Measurements from ENCODE around the gene OSBPL7. TPM values are rescaled to one million over a fixed set of nuclear protein-coding genes. Genes with fewer than 3 reads are reported as not detected.

The OSBPL7 gene
- total RNA-seq, 1 experiment from 2014 or later = 9.1 TPM

- DNase-seq (ENCODE audit: low spot score) = no peak
- H3K27ac ChIP-seq (ENCODE audit: low read depth, low read length, poor library complexity, severe bottlenecking) = no peak overlapping the region
- no peak for TF ChIP-seq EZH2 (IDR thresholded peaks at IDR 0.05; ENCODE audit: borderline replicate concordance, low read depth, low read length, poor library complexity, severe bottlenecking)
- no peak for TF ChIP-seq CTCF (conservative IDR thresholded peaks at IDR 0.05; ENCODE audit: low read depth, low read length)
- no peaks in the 10 kb centered on the region for H3K36me3 ChIP-seq (ENCODE audit: insufficient read depth, low read length, poor library complexity, severe bottlenecking)
- no TSS peak for BruUV-seq (replicated peaks)
- no peaks in the 10 kb centered on the region for H3K27me3 ChIP-seq (replicated peaks; ENCODE audit: insufficient read depth, low read depth, low read length, poor library complexity)
- no peaks in the 10 kb centered on the region for H3K4me1 ChIP-seq (ENCODE audit: insufficient read depth, low read length, poor library complexity, severe bottlenecking)
- POLR2A ChIA-PET (ENCODE audit: low non-redundant PET) = no interaction called here
- H3K9me3 ChIP-seq (ENCODE audit: low read depth, low read length, poor library complexity, severe bottlenecking) = no peaks in the 10 kb centered on the region
- no peak overlapping the region for H3K4me3 ChIP-seq (ENCODE audit: low read depth, low read length, poor library complexity, severe bottlenecking)
- CTCF ChIA-PET = no interaction called here
- intact Hi-C loops (cut with micrococcal nuclease; ENCODE audit: unreplicated experiment) = no loop called here
These were observed 8.0 kb downstream of the OSBPL7 start for GRCh38 chr17:47813512-47814031.

- H3K9me3 ChIP-seq (ENCODE audit: low read depth, low read length, poor library complexity, severe bottlenecking) = no peaks in the 10 kb centered on the region
- ChIA-PET CTCF (no interaction called here), POLR2A (ENCODE audit: low non-redundant PET) (no interaction called here)
- H3K4me1 ChIP-seq (ENCODE audit: insufficient read depth, low read length, poor library complexity, severe bottlenecking) = no peaks in the 10 kb centered on the region
- BruUV-seq (replicated peaks) = no TSS peak
- no peak overlapping the region for H3K4me3 ChIP-seq (ENCODE audit: low read depth, low read length, poor library complexity, severe bottlenecking)
- DNase-seq (ENCODE audit: low spot score) = no peak
- intact Hi-C loops (cut with micrococcal nuclease; ENCODE audit: unreplicated experiment) = no loop called here
- TF ChIP-seq CTCF (conservative IDR thresholded peaks at IDR 0.05; ENCODE audit: low read depth, low read length) (no peak), EZH2 (IDR thresholded peaks at IDR 0.05; ENCODE audit: borderline replicate concordance, low read depth, low read length, poor library complexity, severe bottlenecking) (no peak)
- no peak overlapping the region for H3K27ac ChIP-seq (ENCODE audit: low read depth, low read length, poor library complexity, severe bottlenecking)
- no peaks in the 10 kb centered on the region for H3K36me3 ChIP-seq (ENCODE audit: insufficient read depth, low read length, poor library complexity, severe bottlenecking)
- no peaks in the 10 kb centered on the region for H3K27me3 ChIP-seq (replicated peaks; ENCODE audit: insufficient read depth, low read depth, low read length, poor library complexity)
These were observed 8.5 kb downstream of the OSBPL7 start for GRCh38 chr17:47813077-47813476.

GRCh38 chr17:47812146-47812920, 9.3 kb downstream of the OSBPL7 start:
- BruUV-seq (replicated peaks) = no TSS peak
- TF ChIP-seq EZH2 (IDR thresholded peaks at IDR 0.05; ENCODE audit: borderline replicate concordance, low read depth, low read length, poor library complexity, severe bottlenecking) (no peak), CTCF (conservative IDR thresholded peaks at IDR 0.05; ENCODE audit: low read depth, low read length) (no peak)
- Histone ChIP-seq H3K36me3 (ENCODE audit: insufficient read depth, low read length, poor library complexity, severe bottlenecking) (no peaks in the 10 kb centered on the region), H3K4me3 (ENCODE audit: low read depth, low read length, poor library complexity, severe bottlenecking) (no peak overlapping the region), H3K4me1 (ENCODE audit: insufficient read depth, low read length, poor library complexity, severe bottlenecking) (no peaks in the 10 kb centered on the region), H3K27ac (ENCODE audit: low read depth, low read length, poor library complexity, severe bottlenecking) (no peak overlapping the region), H3K27me3 (replicated peaks; ENCODE audit: insufficient read depth, low read depth, low read length, poor library complexity) (no peaks in the 10 kb centered on the region), H3K9me3 (ENCODE audit: low read depth, low read length, poor library complexity, severe bottlenecking) (no peaks in the 10 kb centered on the region)
- no peak for DNase-seq (ENCODE audit: low spot score)
- ChIA-PET CTCF (no interaction called here), POLR2A (ENCODE audit: low non-redundant PET) (no interaction called here)
- intact Hi-C loops (cut with micrococcal nuclease; ENCODE audit: unreplicated experiment) = no loop called here

All from A673 (cell line).